ENCODE measurements around the gene NRXN3.

- TF ChIP-seq CTCF (conservative IDR thresholded peaks at IDR 0.05; ENCODE audit: low read depth in 2 of 2) (no peak), CREB1 (CRISPR knock-in tag; IDR thresholded peaks at IDR 0.05; ENCODE audit: low read depth) (no peak), POLR2AphosphoS5 (IDR thresholded peaks at IDR 0.05; ENCODE audit: low read depth) (no peak), EZH2phosphoT487 (IDR thresholded peaks at IDR 0.05; ENCODE audit: unreplicated experiment) (no peak), EZH2 (IDR thresholded peaks at IDR 0.05; ENCODE audit: low read depth, unreplicated experiment) (no peak)
These were observed 1397.1 kb downstream of the NRXN3 start for GRCh38 chr14:79567306-79567705.

Measured in GM23338 (cell line).